Caco-2 (cell line): ENCODE data around the gene SCN2B. TPM values are rescaled to one million over a fixed set of nuclear protein-coding genes. Genes with fewer than 3 reads are reported as not detected.

Experiments used
- BruUV-seq: library from RNA; stranded (reverse); fragments of 400-500 nt; replicated peaks from 2 replicates; lab custom pipeline; 2021; lab: Mats Ljungman, UMichigan
- CTCF ChIA-PET: fragments of 300-600 bp; sonication (Branson Sonifier 250); formaldehyde crosslinking; loops from one replicate; lab custom pipeline; 2022; ENCODE audit warnings: antibody characterized with exemption; lab: Charles Lee
- POLR2A ChIA-PET: fragments of 300-600 bp; sonication (Branson Sonifier 250); formaldehyde crosslinking; loops from one replicate; lab custom pipeline; 2022; ENCODE audit warnings: antibody characterized with exemption; lab: Charles Lee
- DNase-seq, 2 experiments: peaks; one replicate each; pipeline versions ENCODE4 v3.0.0 to v3.0.0-alpha.2; 2020 to 2022
- H3K27me3 ChIP-seq: replicated peaks from 2 replicates; pipeline ENCODE4 v1.6.0; 2011; ENCODE audit warnings: low read length; ENCODE audit not compliant: control insufficient read depth, insufficient read depth
- H3K36me3 ChIP-seq: 2 replicates; pipeline ENCODE4 v1.5.1; 2011; ENCODE audit warnings: low read length; ENCODE audit not compliant: control insufficient read depth, insufficient read depth
- H3K4me1 ChIP-seq: fragments of 250-450 bp; sonication (Bioruptor Pico); 2 replicates; pipeline ENCODE4 v1.5.1; 2020; ENCODE audit warnings: mild to moderate bottlenecking
- H3K4me3 ChIP-seq: 2 replicates; pipeline ENCODE4 v1.5.1; 2011; ENCODE audit warnings: low read depth, mild to moderate bottlenecking, control low read depth, low read length
- H3K9me3 ChIP-seq: fragments of 250-450 bp; sonication (Bioruptor Pico); 2 replicates; pipeline ENCODE4 v1.5.1; 2020; ENCODE audit warnings: mild to moderate bottlenecking, moderate library complexity
- H3K27ac Mint-ChIP-seq: one replicate; pipeline ENCODE4 v1.8.0; 2022; ENCODE audit warnings: mixed read lengths; ENCODE audit not compliant: unreplicated experiment
- H3K27me3 Mint-ChIP-seq: one replicate; pipeline ENCODE4 v1.8.0; 2022; ENCODE audit warnings: mixed read lengths; ENCODE audit not compliant: insufficient read depth, unreplicated experiment
- H3K36me3 Mint-ChIP-seq: one replicate; pipeline ENCODE4 v1.8.0; 2022; ENCODE audit warnings: mild to moderate bottlenecking, mixed read lengths; ENCODE audit not compliant: insufficient read depth, unreplicated experiment
- H3K4me1 Mint-ChIP-seq: one replicate; pipeline ENCODE4 v1.8.0; 2022; ENCODE audit warnings: low read depth, mixed read lengths; ENCODE audit not compliant: unreplicated experiment
- H3K4me3 Mint-ChIP-seq: one replicate; pipeline ENCODE4 v1.8.0; 2022; ENCODE audit warnings: mild to moderate bottlenecking, moderate library complexity, mixed read lengths; ENCODE audit not compliant: unreplicated experiment
- H3K9me3 Mint-ChIP-seq: one replicate; pipeline ENCODE4 v1.8.0; 2022; ENCODE audit warnings: mixed read lengths; ENCODE audit not compliant: unreplicated experiment
- intact Hi-C: fragments of 100-400 bp; cut with micrococcal nuclease; formaldehyde crosslinking; loops from one replicate; pipeline ENCODE4 v1.10.0; 2022; ENCODE audit not compliant: unreplicated experiment
- total RNA-seq: library from RNA; stranded (reverse); gene quantifications from 2 replicates; pipeline ENCODE4 v1.2.3, GENCODE V29; 2022
- TF ChIP-seq, protein P1 (sequence below), 2 experiments: fragments of 200-600 bp in 1 of 2; IDR thresholded peaks; 1 replicate in 1 of 2; 2 replicates in 1 of 2; pipeline versions ENCODE4 v1.5.1 to v1.8.0; 2011 to 2022; ENCODE audit warnings: antibody characterized with exemption in 1 of 2, control low read depth in 1 of 2, inconsistent platforms in 1 of 2, low read depth in 1 of 2, low read length in 1 of 2, mild to moderate bottlenecking in 1 of 2, moderate library complexity in 1 of 2; ENCODE audit not compliant: insufficient read depth in 1 of 2, severe bottlenecking in 1 of 2, unreplicated experiment in 1 of 2

The SCN2B gene
- total RNA-seq, 1 experiment from 2014 or later = not detected

DNA sequence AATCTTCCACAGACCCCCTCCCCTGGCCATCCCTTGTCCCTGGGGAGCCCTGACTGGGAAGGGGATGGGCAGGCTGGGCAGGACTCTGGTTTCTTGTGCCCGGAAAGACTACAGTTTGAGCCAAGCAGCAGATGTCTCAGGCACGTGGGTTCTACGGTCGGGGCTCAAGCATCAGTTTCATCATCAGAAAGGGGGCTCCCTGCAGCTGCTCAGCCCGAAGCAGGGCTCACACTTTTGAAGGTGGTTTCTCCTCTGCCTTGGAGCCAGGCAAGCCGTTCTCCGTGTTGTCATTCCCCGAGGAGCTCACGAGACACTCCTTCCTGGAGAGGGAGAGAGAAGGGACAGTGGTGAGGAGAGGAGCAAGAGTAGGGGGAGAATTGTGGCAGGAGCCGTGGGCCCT, 39.6 kb downstream of the SCN2B start:
- no peaks in the 10 kb centered on the region for H3K4me1 ChIP-seq
- Mint-ChIP-seq H3K4me1 (peaks cover 2% of the 10 kb centered on the region), H3K27me3 (peaks cover 7% of the 10 kb centered on the region), H3K27ac (no peak overlapping the region), H3K36me3 (no peaks in the 10 kb centered on the region), H3K9me3 (no peaks in the 10 kb centered on the region), H3K4me3 (no peak overlapping the region)
- TF ChIP-seq, protein P1, sequence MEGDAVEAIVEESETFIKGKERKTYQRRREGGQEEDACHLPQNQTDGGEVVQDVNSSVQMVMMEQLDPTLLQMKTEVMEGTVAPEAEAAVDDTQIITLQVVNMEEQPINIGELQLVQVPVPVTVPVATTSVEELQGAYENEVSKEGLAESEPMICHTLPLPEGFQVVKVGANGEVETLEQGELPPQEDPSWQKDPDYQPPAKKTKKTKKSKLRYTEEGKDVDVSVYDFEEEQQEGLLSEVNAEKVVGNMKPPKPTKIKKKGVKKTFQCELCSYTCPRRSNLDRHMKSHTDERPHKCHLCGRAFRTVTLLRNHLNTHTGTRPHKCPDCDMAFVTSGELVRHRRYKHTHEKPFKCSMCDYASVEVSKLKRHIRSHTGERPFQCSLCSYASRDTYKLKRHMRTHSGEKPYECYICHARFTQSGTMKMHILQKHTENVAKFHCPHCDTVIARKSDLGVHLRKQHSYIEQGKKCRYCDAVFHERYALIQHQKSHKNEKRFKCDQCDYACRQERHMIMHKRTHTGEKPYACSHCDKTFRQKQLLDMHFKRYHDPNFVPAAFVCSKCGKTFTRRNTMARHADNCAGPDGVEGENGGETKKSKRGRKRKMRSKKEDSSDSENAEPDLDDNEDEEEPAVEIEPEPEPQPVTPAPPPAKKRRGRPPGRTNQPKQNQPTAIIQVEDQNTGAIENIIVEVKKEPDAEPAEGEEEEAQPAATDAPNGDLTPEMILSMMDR (IDR thresholded peaks at IDR 0.05; ENCODE audit: insufficient read depth in 1 of 2, low read depth in 1 of 2, low read length in 1 of 2, severe bottlenecking in 1 of 2, unreplicated experiment in 1 of 2) = no peak
- no peaks in the 10 kb centered on the region for H3K36me3 ChIP-seq
- no peaks in the 10 kb centered on the region for H3K9me3 ChIP-seq
- ChIA-PET CTCF (no interaction called here), POLR2A (no interaction called here)
- intact Hi-C loops = no loop called here
- no peak for DNase-seq
- no peak overlapping the region for H3K4me3 ChIP-seq
- no peaks in the 10 kb centered on the region; the same call in 1 of the 2 replicates for H3K27me3 ChIP-seq
- no TSS peak for BruUV-seq

DNA sequence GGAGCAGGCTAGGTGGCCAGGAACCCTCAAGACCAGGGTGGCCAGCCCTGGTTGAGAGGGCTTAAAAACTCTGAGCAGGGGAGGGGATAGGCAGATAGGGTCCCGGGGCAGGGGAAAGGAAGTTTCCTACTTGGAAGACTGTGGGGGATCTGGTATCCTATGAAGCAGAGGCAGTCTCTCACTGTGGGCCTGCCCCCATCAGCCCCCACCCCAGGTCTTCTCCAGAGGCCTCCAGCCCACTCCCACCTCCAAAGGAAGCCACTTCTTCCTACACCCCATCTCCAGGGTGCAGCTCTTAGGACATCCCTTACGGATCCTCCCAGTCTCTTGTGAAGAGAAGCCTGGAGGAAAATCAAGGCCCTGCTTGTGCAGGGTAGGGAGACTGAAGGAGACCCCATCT, 40.1 kb downstream of the SCN2B start:
- H3K27ac Mint-ChIP-seq = no peak overlapping the region
- H3K4me1 Mint-ChIP-seq = no peaks in the 10 kb centered on the region
- no peaks in the 10 kb centered on the region for H3K36me3 Mint-ChIP-seq
- no peaks in the 10 kb centered on the region for H3K9me3 Mint-ChIP-seq
- no peaks in the 10 kb centered on the region for H3K36me3 ChIP-seq
- no peak for DNase-seq
- ChIA-PET CTCF (no interaction called here), POLR2A (no interaction called here)
- H3K4me3 Mint-ChIP-seq = no peak overlapping the region
- TF ChIP-seq, protein P1 (IDR thresholded peaks at IDR 0.05; ENCODE audit: insufficient read depth in 1 of 2, low read depth in 1 of 2, low read length in 1 of 2, severe bottlenecking in 1 of 2, unreplicated experiment in 1 of 2) = no peak
- H3K4me1 ChIP-seq = no peaks in the 10 kb centered on the region
- no peaks in the 10 kb centered on the region; the same call in 1 of the 2 replicates for H3K27me3 ChIP-seq
- H3K4me3 ChIP-seq = no peak overlapping the region
- H3K27me3 Mint-ChIP-seq = peaks cover 7% of the 10 kb centered on the region
- BruUV-seq = no TSS peak
- no peaks in the 10 kb centered on the region for H3K9me3 ChIP-seq
- intact Hi-C loops = no loop called here

DNA sequence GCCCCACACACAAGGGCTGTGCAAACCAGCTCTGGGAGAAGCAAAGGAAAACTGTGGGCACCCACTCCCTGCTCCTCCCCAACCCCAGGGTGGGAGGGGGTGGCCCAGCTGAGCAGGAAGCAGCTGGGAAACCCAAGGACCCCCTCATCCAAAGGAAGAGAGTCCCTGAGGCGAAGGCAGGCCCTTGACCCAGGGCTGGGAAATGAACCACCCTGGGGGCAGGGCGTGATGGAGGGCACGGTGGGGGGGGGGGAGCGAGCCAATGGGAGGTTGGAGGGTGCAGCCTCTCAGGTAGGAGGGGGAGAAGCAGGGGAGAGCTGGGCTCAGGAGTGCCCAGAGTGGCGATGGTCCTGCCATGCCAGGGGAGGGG, 40.7 kb downstream of the SCN2B start:
- intact Hi-C loops = no loop called here
- peaks cover 6% of the 10 kb centered on the region for H3K27me3 Mint-ChIP-seq
- CTCF ChIA-PET = interaction anchor here (1.7 kb wide), 1 partner anchor 36 kb away, joined by 4 read pairs; no protein-coding TSS in a partner anchor

More for the DNA sequence above, 40.7 kb downstream of the SCN2B start:
- DNase-seq = no peak
- Histone ChIP-seq H3K4me1 (no peaks in the 10 kb centered on the region), H3K36me3 (no peaks in the 10 kb centered on the region), H3K27me3 (no peaks in the 10 kb centered on the region; the same call in 1 of the 2 replicates), H3K9me3 (no peaks in the 10 kb centered on the region), H3K4me3 (no peak overlapping the region)
- BruUV-seq = no TSS peak
- TF ChIP-seq, protein P1 (IDR thresholded peaks at IDR 0.05; ENCODE audit: insufficient read depth in 1 of 2, low read depth in 1 of 2, low read length in 1 of 2, severe bottlenecking in 1 of 2, unreplicated experiment in 1 of 2) = no peak
- Mint-ChIP-seq H3K4me1 (no peaks in the 10 kb centered on the region), H3K4me3 (no peak overlapping the region), H3K27ac (no peak overlapping the region), H3K9me3 (no peaks in the 10 kb centered on the region), H3K36me3 (no peaks in the 10 kb centered on the region)
- POLR2A ChIA-PET = interaction anchor here (0.7 kb wide), 1 partner anchor 128 kb away, joined by 12 read pairs; the partner anchor contains the start of gene MPZL2
